Measurements from ENCODE around the gene PAPOLB.

DNA sequence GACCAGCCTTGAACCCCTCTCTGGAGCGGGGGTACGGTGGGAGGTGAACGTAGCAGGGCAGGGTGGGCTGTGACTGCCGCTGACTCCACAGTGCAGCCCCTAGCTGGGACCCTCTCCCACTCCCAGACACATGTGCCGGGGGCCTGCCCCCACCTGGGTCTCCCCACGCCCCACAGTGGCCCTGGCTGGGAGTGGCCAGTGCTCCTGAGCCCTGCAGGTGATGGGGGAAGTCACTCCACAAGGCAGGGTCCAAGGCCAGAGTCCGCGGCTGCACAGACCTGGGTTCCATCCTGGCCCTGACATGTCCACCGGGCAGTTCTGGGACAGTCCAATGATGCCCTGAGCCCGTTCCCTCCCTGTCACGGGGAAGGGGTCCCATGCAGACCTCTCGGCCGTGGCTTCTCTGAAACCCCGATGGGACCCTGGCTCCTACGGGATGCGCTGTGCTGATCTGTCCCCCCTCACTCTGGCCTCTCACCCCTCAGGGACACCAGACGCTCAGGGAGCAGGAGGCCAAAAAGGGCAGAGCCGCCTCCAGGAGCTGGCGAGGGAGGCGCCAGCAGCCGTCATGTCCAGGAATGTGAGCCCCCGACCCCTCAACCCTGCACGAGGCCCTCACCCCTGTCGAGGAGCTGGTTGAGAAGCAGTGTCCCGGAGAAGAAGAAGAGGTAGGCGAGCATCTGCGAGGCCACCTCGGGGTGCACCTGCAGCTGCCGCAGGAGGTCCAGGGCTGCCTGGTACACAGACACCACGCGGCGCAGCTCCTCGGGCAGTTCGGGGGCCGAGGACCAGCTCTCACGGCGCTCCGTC, 46.0 kb downstream of the PAPOLB start:
- TF ChIP-seq PAX8 (IDR thresholded peaks at IDR 0.05) (no peak), POLR2AphosphoS5 (IDR thresholded peaks at IDR 0.05; ENCODE audit: low read length) (no peak), YY1 (IDR thresholded peaks at IDR 0.05; ENCODE audit: low read depth, low read length) (no peak), ZNF207 (IDR thresholded peaks at IDR 0.05; ENCODE audit: borderline replicate concordance) (no peak), EP300 (IDR thresholded peaks at IDR 0.05; ENCODE audit: borderline replicate concordance in 1 of 2, control insufficient read depth in 1 of 2, low read depth in 2 of 2, low read length in 2 of 2) (no peak)
- TF ChIP-seq, protein P1, sequence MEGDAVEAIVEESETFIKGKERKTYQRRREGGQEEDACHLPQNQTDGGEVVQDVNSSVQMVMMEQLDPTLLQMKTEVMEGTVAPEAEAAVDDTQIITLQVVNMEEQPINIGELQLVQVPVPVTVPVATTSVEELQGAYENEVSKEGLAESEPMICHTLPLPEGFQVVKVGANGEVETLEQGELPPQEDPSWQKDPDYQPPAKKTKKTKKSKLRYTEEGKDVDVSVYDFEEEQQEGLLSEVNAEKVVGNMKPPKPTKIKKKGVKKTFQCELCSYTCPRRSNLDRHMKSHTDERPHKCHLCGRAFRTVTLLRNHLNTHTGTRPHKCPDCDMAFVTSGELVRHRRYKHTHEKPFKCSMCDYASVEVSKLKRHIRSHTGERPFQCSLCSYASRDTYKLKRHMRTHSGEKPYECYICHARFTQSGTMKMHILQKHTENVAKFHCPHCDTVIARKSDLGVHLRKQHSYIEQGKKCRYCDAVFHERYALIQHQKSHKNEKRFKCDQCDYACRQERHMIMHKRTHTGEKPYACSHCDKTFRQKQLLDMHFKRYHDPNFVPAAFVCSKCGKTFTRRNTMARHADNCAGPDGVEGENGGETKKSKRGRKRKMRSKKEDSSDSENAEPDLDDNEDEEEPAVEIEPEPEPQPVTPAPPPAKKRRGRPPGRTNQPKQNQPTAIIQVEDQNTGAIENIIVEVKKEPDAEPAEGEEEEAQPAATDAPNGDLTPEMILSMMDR (IDR thresholded peaks at IDR 0.05 in 2 of 3, conservative IDR thresholded peaks at IDR 0.05 in 1 of 3; ENCODE audit: control insufficient read depth in 2 of 3, extremely low read depth in 1 of 3, insufficient read depth in 1 of 3, low read depth in 3 of 3, low read length in 3 of 3), result 0 out of 6 replicates have a peak, but pooled peaks of 1 of the 3 experiments have one; percentile 8

All from GM12878 (cell line).